Middle frontal gyrus (tissue), 1 donor: ENCODE data around the gene PIGU.
A peak's percentile ranks its signal among the peaks of the same experiment; 100 is the strongest.

Source experiments
- DNase-seq: peaks from one replicate; pipeline ENCODE4 v3.0.0-alpha.2; 2015; ENCODE audit warnings: low spot score; ENCODE audit errors: extremely low spot score

The PIGU gene

GRCh38 chr20:34560141-34560523 is 116.8 kb downstream of the PIGU start:
- DNase-seq: no peak

DNA sequence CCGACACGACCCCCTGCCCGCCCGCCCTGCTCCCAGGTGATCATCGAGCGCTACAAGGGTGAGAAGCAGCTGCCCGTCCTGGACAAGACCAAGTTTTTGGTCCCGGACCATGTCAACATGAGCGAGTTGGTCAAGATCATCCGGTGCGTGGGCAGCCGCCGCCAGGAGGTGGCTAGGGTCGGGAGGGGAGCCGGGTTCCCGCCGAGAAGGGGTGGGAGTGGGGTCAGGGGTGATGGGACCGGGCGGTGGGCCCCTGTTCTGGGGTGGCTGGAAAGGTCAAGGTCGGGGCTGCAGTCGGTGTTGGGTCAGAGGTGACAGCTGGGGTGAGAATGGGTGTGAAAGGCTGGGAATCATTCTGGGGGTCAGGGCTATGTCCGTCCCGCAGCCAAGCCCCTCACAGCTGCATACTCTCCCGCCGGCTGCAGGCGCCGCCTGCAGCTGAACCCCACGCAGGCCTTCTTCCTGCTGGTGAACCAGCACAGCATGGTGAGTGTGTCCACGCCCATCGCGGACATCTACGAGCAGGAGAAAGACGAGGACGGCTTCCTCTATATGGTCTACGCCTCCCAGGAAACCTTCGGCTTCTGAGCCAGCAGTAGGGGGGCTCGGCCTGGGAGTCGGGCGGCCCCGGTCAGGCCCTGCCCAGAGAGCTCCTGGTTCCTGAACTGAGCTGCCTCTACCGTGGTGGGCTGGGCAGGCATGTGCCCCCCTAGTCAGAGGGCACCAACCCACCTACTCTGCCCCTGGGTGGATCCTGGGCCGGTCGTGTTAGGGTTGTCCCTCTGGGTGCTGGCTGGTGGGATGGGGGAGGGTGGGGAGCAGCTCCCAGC is 117.4 kb downstream of the PIGU start:
- DNase-seq: no peak

DNA sequence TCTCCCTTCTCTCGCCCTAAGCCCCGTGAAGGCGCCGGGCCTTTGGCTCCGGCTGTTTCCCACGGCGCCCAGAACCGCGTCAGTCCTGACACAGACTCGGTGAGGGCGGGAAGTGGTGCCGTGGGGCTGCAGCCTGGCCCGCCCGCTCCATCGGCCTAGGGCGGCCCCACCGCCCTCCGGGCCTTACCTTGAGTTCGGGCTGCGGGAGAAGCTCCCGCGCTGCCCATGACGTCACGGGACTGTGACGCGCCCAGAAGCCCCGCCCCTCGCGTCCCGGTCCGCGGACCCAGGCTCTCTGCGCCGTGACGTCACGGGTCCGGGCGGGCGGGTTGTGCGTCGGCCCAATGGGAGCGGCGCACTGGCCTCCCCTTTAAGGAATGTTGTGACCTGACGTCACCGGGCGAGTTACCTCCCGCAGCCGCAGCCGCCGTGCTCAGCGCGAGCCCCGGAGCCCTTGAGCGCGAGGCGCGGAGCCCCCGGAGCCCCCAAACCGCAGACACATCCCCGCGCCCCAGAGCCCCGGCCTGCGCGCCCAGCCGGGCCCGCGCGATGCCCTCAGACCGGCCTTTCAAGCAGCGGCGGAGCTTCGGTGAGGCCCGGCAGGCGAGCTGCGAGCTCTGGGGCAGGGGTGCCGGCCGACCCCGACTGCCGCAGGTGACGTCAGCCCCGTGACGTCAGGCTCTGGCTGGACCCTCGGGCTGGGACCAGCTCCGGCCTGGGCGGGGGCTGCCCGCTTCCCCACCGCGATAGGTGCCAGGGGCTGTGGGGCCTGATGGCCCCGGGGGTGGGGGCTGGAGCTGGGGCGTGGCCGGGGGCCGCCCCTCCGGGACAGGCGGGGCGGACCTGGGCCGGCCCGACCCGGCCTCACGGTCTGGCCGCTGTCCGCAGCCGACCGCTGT is 118.3 kb downstream of the PIGU start, which contains the start of gene MAP1LC3A:
Gene MAP1LC3A, plus strand, starts transcription at position 399 of the 899 bp plus-strand sequence. Its CDS starts 151 bp downstream, at position 550.
- DNase-seq: peak; percentile 94

GRCh38 chr20:34557936-34558319 is 119.0 kb downstream of the PIGU start:
- DNase-seq: no peak

- DNase-seq: no peak
Measured at GRCh38 chr20:34553366-34553867, 123.5 kb downstream of the PIGU start.

- DNase-seq: no peak
Measured at GRCh38 chr20:34552569-34552968, 124.3 kb downstream of the PIGU start.

GRCh38 chr20:34549929-34550305 is 127.0 kb downstream of the PIGU start:
- no peak for DNase-seq

DNA sequence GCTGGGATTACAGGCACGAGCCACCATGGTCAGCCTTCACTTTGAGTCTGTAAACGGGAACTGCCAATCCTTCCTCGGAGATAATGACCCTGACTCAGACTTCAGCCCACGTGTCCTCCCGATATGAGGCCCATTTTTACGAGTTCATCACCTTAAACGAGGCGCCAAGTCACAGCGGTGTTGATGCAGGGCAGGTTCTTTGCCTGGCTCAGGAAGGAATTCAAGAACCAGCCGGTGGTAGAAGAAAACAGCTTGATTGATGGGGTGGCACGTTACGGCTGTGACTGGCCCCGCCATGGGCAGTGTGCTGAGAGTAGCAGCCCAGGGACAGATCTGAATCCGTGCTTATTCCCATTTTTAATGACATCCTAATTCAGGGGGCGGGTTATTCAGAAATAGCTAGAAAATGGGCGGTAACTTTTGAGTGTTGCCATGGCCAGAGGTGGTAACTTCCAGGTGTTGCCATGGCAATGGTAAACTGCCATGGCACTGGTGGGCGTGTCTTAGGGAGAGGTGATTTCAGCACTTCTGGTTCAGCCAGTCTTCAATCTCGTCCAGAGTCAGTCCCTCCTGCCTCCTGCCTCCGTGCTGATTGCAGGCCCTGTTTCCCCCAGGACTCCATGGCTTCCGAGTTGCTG is 127.5 kb downstream of the PIGU start:
- DNase-seq: no peak

DNA sequence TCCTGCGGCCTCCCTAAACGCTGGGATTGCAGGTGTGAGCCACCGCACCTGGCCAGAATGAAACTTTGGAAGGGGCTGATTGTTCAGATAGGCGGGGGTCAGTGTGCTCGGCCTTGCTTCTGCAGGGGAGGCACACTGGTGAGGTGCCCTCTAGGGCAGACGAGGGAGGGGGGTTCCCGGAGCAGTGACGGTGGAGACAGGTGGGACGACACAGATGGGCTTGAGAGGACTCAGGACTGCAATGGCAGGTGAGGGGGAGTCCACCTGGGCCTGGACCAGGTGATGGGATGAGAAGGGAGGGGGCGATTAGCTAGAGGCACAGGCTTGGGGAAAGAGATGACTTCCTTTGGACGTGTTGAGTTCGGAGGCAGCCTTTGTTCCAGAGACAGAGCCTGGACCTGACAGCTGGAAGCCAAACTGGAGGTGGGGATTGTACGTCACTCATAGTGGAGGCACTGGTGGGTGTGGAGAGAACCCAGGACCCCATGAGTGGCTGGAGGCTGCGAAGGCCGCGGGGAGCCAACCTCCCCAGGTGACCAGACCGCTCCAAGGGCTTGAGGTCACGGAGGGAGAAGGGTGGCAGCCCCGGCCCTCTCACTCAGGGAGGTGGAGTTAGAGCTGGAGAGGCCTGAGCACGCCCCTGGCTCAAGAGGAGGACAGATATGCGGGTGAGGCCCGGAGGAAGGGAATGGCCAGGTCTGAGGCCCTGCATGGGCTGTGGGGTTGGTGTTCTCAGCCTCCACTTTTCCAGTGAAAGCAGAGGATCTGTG is 128.9 kb downstream of the PIGU start:
- DNase-seq: no peak

DNA sequence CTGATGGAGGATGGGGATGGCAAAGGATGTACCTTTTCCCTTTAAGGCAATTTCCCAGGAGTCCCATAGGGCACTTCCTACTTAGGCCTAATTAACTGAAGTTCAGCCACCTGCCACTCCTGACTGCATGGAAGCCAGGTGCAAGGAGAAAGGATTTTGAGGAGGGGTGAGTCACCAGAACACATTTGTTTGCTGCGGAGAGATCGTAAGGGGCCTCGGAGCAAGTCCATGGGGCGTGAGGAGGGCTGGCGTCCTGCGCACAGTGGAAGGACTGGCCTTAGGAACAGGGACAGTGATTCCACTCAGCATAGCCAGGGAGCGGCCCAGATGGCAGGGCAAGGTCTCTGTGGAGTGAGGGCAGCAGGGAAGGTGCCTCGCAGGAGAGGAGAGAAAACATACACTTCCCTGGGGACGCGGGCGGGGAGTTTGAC is 130.1 kb downstream of the PIGU start:
- DNase-seq: no peak

- no peak for DNase-seq
Measured at GRCh38 chr20:34544109-34544796, 132.6 kb downstream of the PIGU start.

GRCh38 chr20:34543463-34544056 is 133.3 kb downstream of the PIGU start:
- no peak for DNase-seq

GRCh38 chr20:34542439-34542838 is 134.5 kb downstream of the PIGU start:
- no peak for DNase-seq

- DNase-seq: no peak
Measured at GRCh38 chr20:34541917-34542316, 135.0 kb downstream of the PIGU start.

DNA sequence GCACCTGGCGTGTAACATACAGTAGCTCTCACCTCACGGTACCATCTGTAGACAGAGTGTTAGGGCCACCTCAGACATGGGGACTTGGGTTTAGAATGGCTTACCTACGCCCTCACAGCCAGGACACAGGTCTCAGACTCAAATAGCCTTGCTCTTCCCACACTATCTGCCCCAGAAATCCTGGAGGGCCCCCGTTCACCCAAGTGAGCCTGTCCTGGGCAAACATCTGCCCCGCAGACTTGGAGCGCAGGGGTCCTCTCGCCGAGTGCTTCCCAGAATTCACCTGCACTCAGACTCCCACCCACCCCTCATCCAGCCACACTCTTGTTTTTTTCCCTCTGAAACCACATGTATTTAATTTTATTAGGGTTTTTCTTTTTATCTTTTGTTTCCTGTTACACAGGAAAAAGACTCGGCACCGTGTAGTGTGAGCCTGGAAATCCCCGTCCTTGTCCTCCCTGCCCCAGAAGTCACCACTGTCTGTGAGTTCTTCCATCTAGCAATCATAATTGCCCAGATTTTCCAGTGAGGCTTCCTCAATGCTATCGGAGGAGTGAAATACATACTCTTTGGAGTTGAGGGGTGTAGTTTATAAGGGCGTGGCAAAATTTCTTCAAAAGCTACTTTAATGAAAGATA is 135.5 kb downstream of the PIGU start:
- DNase-seq: no peak

DNA sequence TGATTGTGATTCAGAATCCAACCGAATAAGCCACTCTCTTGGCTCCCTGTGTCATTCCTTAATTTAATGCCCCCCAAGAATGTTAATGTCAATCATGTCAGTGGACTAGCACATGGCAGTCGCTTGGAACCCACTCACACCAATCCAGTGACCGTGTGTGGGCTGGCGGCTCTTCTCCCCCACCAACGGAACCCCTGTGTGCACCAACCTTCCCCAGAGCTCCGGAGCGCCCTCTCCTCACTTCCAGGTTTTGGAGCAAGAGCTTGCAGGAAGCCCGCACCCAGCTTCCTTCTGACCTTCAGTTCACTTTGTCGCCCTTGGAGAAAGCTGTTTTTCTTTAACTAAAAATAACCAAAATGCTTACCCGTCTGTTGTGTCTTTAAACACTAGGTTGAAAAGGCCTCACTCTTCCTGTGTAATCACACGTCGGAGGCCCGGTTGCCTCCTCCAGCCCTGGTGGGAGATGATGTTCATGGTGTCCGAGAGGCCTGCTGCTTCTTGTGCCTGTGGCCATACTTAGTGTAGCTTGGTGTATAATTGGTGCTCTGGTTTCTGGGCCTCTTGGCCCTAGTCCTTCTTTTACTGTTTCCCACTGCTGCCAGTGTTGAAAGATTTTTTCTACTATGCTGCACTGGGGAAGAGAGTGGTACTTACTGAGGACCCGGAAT is 136.2 kb downstream of the PIGU start:
- DNase-seq: no peak

DNA sequence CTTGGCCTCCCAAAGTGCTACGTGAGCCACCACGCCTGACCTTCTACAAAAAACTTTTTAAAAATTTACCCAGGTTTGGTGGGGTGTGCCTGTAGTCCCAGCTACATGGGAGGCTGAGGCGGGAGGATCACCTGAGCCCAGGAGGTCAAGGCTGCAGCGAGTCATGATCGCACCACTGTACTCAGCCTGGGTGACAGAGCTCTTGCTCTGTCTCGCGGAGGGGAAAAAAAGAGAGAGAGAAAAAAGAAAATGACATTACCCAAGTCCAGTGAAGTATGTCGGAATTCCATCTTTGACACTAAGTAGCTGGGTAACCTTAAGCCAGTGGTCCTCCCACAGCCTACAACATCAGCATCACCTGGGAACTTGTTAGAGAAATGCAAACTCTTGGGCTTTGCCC is 137.1 kb downstream of the PIGU start:
- DNase-seq: no peak

DNA sequence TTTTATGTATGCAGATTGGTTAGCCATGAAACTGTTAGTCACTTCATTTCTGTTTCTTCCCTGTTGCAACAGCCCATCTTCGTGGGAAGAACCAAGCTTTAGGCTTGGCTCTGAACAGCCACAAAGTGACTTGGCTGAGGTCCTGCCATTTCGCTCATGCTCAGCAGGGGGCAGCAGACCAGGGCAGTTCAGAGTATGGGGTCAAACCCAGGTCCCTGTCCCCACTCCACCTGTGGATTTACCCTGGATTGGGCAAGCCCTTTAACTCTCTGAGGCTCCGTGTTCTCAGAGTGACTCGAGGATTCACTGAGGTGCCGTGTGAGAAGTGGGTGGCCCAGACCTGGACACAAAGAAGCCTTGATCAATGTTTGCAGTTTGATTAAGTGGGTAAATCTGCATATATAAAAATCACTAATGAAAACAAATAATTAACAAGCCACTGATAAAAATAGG is 138.2 kb downstream of the PIGU start:
- no peak for DNase-seq

GRCh38 chr20:34537651-34538050 is 139.2 kb downstream of the PIGU start:
- no peak for DNase-seq
